ENCODE measurements around the gene TNRC18.

DNA sequence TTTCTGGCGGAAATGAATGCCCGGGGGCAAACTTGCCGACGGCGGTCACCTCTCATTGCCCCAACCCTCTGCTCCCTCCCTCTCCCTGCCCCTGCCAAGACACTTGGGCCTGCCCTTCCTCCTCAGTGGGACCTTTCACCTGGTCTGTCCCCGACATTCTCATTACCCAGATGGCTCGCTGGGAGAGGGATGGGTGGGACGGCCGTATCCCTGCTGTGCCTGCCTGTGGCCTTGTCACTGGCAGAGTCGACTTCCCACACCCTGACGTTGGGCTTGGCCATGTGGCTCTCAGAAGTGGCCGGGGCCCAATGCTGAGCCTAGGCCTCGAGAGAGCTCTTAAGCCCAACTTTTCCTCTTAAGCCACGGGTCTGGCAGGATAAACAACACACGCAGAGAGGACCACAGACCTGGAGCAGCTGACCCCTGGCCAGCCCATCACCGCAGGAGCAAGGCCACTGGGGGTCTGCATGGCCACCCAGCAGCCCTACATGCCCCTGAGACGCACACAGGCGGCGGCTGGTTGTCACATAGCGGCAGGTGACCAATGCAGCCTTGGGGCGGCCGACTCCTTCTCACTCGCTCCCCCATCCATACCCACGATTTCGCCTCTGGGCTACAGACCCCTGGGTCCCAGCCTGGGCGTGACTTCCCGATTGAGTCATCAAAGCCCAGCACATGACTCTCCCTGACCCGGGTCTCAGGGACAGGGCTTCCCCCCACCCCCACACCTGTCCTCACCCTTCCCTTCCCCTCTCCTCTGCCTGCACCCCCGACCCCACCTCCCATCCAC is 100.8 kb downstream of the TNRC18 start:
- no peak for TF ChIP-seq EZH2 (IDR thresholded peaks at IDR 0.05; ENCODE audit: insufficient read depth, poor library complexity, severe bottlenecking)
- TF ChIP-seq EZH2phosphoT487 (IDR thresholded peaks at IDR 0.05; ENCODE audit: insufficient read depth, low read depth): no peak

Data from GM23248 (cell line).